ENCODE data around the gene AKR1C1. TPM values are rescaled to one million over a fixed set of nuclear protein-coding genes. Genes with fewer than 3 reads are reported as not detected.
"Not testable (repeated sequence)": the region's sequence is repeated elsewhere in the genome, so short reads cannot be mapped to it uniquely, and the experiment has no call there.

Gene AKR1C1
- total and polyA plus RNA-seq, 2 donors (not counting 1 experiment from before 2014, with no cell fraction given): 0.25 TPM; not detected in 1

GRCh38 chr10:4973294-4973693 is 10.1 kb downstream of the AKR1C1 start:
- H3K9ac ChIP-seq (ENCODE audit: low read length); H3K27me3 ChIP-seq (replicated peaks in 1 of 4; ENCODE audit: control extremely low read depth in 1 of 4, control insufficient read depth in 3 of 4, insufficient read depth in 4 of 4, low read length in 3 of 4); CTCF ChIA-PET; ATAC-seq (ENCODE audit: low read depth); H3K36me3 ChIP-seq (replicated peaks in 1 of 2; ENCODE audit: control extremely low read depth in 1 of 2, control insufficient read depth in 1 of 2, extremely low read depth in 1 of 2, insufficient read depth in 2 of 2, low read length in 1 of 2); H3K27me3 Mint-ChIP-seq; H3K4me3 ChIP-seq (ENCODE audit: control extremely low read depth in 1 of 5, extremely low read depth in 1 of 5, insufficient read depth in 1 of 5, low read depth in 2 of 5, low read length in 4 of 5); H3K4me2 ChIP-seq (replicated peaks; ENCODE audit: low read depth, low read length, poor library complexity, severe bottlenecking); H3K9me3 ChIP-seq (ENCODE audit: control extremely low read depth in 1 of 3, control insufficient read depth in 2 of 3, insufficient read depth in 1 of 3, low read length in 2 of 3); H3K4me1 ChIP-seq (ENCODE audit: control insufficient read depth in 2 of 2, insufficient read depth in 2 of 2, low read length in 2 of 2); POLR2A ChIA-PET; H3K4me1 Mint-ChIP-seq; H3K9me3 Mint-ChIP-seq (ENCODE audit: insufficient read depth); H3K27ac Mint-ChIP-seq; H2AFZ ChIP-seq (ENCODE audit: insufficient read depth, low read depth, low read length, poor library complexity, severe bottlenecking); DNase-seq; H3K27ac ChIP-seq (ENCODE audit: low read length in 2 of 2); intact Hi-C loops (cut with micrococcal nuclease); H3K79me2 ChIP-seq (ENCODE audit: control insufficient read depth, insufficient read depth, low read length); H4K20me1 ChIP-seq (ENCODE audit: control insufficient read depth, insufficient read depth, low read length, poor library complexity, severe bottlenecking); H3K4me3 Mint-ChIP-seq: not testable (repeated sequence)
- 86% methylated on average over 1 of the region's 1 CpG for WGBS (ENCODE audit: insufficient coverage)

- H3K9me3 Mint-ChIP-seq (ENCODE audit: insufficient read depth); DNase-seq; H3K36me3 ChIP-seq (replicated peaks in 1 of 2; ENCODE audit: control extremely low read depth in 1 of 2, control insufficient read depth in 1 of 2, extremely low read depth in 1 of 2, insufficient read depth in 2 of 2, low read length in 1 of 2); H2AFZ ChIP-seq (ENCODE audit: insufficient read depth, low read depth, low read length, poor library complexity, severe bottlenecking); H3K4me3 Mint-ChIP-seq; ATAC-seq (ENCODE audit: low read depth); POLR2A ChIA-PET; H3K9me3 ChIP-seq (ENCODE audit: control extremely low read depth in 1 of 3, control insufficient read depth in 2 of 3, insufficient read depth in 1 of 3, low read length in 2 of 3); H3K9ac ChIP-seq (ENCODE audit: low read length); CTCF ChIA-PET; intact Hi-C loops (cut with micrococcal nuclease); H3K4me2 ChIP-seq (replicated peaks; ENCODE audit: low read depth, low read length, poor library complexity, severe bottlenecking); H3K27me3 Mint-ChIP-seq; H3K4me1 Mint-ChIP-seq; H3K4me3 ChIP-seq (ENCODE audit: control extremely low read depth in 1 of 5, extremely low read depth in 1 of 5, insufficient read depth in 1 of 5, low read depth in 2 of 5, low read length in 4 of 5); H4K20me1 ChIP-seq (ENCODE audit: control insufficient read depth, insufficient read depth, low read length, poor library complexity, severe bottlenecking); H3K4me1 ChIP-seq (ENCODE audit: control insufficient read depth in 2 of 2, insufficient read depth in 2 of 2, low read length in 2 of 2); H3K27ac Mint-ChIP-seq; H3K27ac ChIP-seq (ENCODE audit: low read length in 2 of 2); H3K27me3 ChIP-seq (replicated peaks in 1 of 4; ENCODE audit: control extremely low read depth in 1 of 4, control insufficient read depth in 3 of 4, insufficient read depth in 4 of 4, low read length in 3 of 4); H3K79me2 ChIP-seq (ENCODE audit: control insufficient read depth, insufficient read depth, low read length): not testable (repeated sequence)
These were observed 11.2 kb downstream of the AKR1C1 start for GRCh38 chr10:4974400-4974799.

GRCh38 chr10:4977025-4977424 is 13.8 kb downstream of the AKR1C1 start:
- Mint-ChIP-seq H3K4me1 (no peaks in the 10 kb centered on the region), H3K9me3 (ENCODE audit: insufficient read depth) (no peaks in the 10 kb centered on the region), H3K27me3 (peaks cover 3% of the 10 kb centered on the region), H3K4me3 (no peak overlapping the region), H3K27ac (no peak overlapping the region)
- H3K27me3 ChIP-seq (replicated peaks in 1 of 4; ENCODE audit: control extremely low read depth in 1 of 4, control insufficient read depth in 3 of 4, insufficient read depth in 4 of 4, low read length in 3 of 4): peaks cover 0 to 3% (median 0%) of the 10 kb centered on the region in 4 experiments
- no peaks in the 10 kb centered on the region for H3K79me2 ChIP-seq (ENCODE audit: control insufficient read depth, insufficient read depth, low read length)
- no peak overlapping the region for H3K4me2 ChIP-seq (replicated peaks; ENCODE audit: low read depth, low read length, poor library complexity, severe bottlenecking)
- TF ChIP-seq CTCF (IDR thresholded peaks at IDR 0.05) (no peak), EZH2 (IDR thresholded peaks at IDR 0.05; ENCODE audit: borderline replicate concordance, insufficient read depth, low read depth, low read length, poor library complexity, severe bottlenecking) (no peak)
- DNase-seq (no peak), ATAC-seq (ENCODE audit: low read depth) (no peak)
- POLR2A ChIA-PET: no interaction called here
- no peak overlapping the region for H3K4me3 ChIP-seq (ENCODE audit: control extremely low read depth in 1 of 5, extremely low read depth in 1 of 5, insufficient read depth in 1 of 5, low read depth in 2 of 5, low read length in 4 of 5)
- CTCF ChIA-PET: no interaction called here
- H3K27ac ChIP-seq (ENCODE audit: low read length in 2 of 2): no peak overlapping the region
- H4K20me1 ChIP-seq (ENCODE audit: control insufficient read depth, insufficient read depth, low read length, poor library complexity, severe bottlenecking): no peaks in the 10 kb centered on the region
- no peak overlapping the region for H3K9ac ChIP-seq (ENCODE audit: low read length)
- intact Hi-C loops (cut with micrococcal nuclease): no loop called here
- no peaks in the 10 kb centered on the region for H3K9me3 ChIP-seq (ENCODE audit: control extremely low read depth in 1 of 3, control insufficient read depth in 2 of 3, insufficient read depth in 1 of 3, low read length in 2 of 3)
- H3K36me3 ChIP-seq (replicated peaks in 1 of 2; ENCODE audit: control extremely low read depth in 1 of 2, control insufficient read depth in 1 of 2, extremely low read depth in 1 of 2, insufficient read depth in 2 of 2, low read length in 1 of 2): no peaks in the 10 kb centered on the region
- H3K4me1 ChIP-seq (ENCODE audit: control insufficient read depth in 2 of 2, insufficient read depth in 2 of 2, low read length in 2 of 2): no peaks in the 10 kb centered on the region
- H2AFZ ChIP-seq (ENCODE audit: insufficient read depth, low read depth, low read length, poor library complexity, severe bottlenecking): no peak overlapping the region
